GM23248 (cell line): ENCODE measurements around the gene NEGR1.

Experiments used
- EZH2 ChIP-seq: fragments of 200-600 bp; sonication (generic); IDR thresholded peaks from 2 replicates; pipeline ENCODE4 v1.6.1; 2018; ENCODE audit warnings: antibody characterized with exemption, mild to moderate bottlenecking; ENCODE audit not compliant: insufficient read depth, poor library complexity, severe bottlenecking
- EZH2phosphoT487 ChIP-seq: fragments of 200-600 bp; sonication (generic); IDR thresholded peaks from 2 replicates; pipeline ENCODE4 v1.6.1; 2018; ENCODE audit warnings: antibody characterized with exemption, moderate library complexity, mild to moderate bottlenecking, low read depth; ENCODE audit not compliant: insufficient read depth

- TF ChIP-seq EZH2 (no peak), EZH2phosphoT487 (no peak)
These were observed 818.3 kb downstream of the NEGR1 start for GRCh38 chr1:71464016-71464415.
